Muscle of arm (tissue), 12 donors: ENCODE results near the gene HPS3. TPM values are rescaled to one million over a fixed set of nuclear protein-coding genes. Genes with fewer than 3 reads are reported as not detected.

Source experiments
- polyA plus RNA-seq, 12 donors: library from polyadenylated mRNA; unstranded; fragments of 120-200 nt; gene quantifications; one replicate each; pipeline ENCODE4 v1.2.1, GENCODE V29; 2013; ENCODE audit not compliant: insufficient read length in 12 of 12

Gene HPS3
- polyA plus RNA-seq, 12 donors, result 6.0 to 16.6 (median 13.6) TPM; not detected in 1

Other genes with a start within 250 kb of the HPS3 start
- gene GYG1, start 138.1 kb upstream of the HPS3 start, polyA plus RNA-seq, result 100 to 1,000 TPM in 1 of 12 donors, 10 to 100 TPM in 10, not detected in 1; 34.6 to 128 (median 78.5) TPM
- gene HLTF, start 43.1 kb upstream of the HPS3 start, polyA plus RNA-seq, result 10 to 100 TPM in 11 of 12 donors, not detected in 1; 15.2 to 32.1 (median 21.3) TPM
- 1 to 10 TPM in 10 of 12 donors, not detected in 2; 1.4 to 3.8 (median 1.9) TPM for gene CP, start 92.2 kb downstream of the HPS3 start, polyA plus RNA-seq
- gene TM4SF18, start 204.0 kb downstream of the HPS3 start, polyA plus RNA-seq, result 10 to 100 TPM in 11 of 12 donors, not detected in 1; 11.5 to 22.6 (median 15.4) TPM
- 10 to 100 TPM in 11 of 12 donors, not detected in 1; 32.8 to 56.0 (median 41.0) TPM for gene TM4SF1, start 248.0 kb downstream of the HPS3 start, polyA plus RNA-seq